Esophagus muscularis mucosa (tissue), 4 donors: ENCODE results near the gene AHRR.

Source experiments
- EP300 ChIP-seq: sonication (generic); formaldehyde crosslinking; IDR thresholded peaks from one replicate; pipeline ENCODE4 v1.6.1; 2017; ENCODE audit warnings: antibody characterized with exemption
- POLR2AphosphoS5 ChIP-seq, 2 donors: sonication (generic); formaldehyde crosslinking; IDR thresholded peaks; one replicate each; pipeline ENCODE4 v1.6.1; 2017; ENCODE audit warnings: antibody characterized with exemption in 2 of 2
- TF ChIP-seq, protein P1 (sequence below), 3 experiments: fragments of 200-600 bp in 2 of 3; fragments of 450-650 bp in 1 of 3; sonication (generic) in 2 of 3; IDR thresholded peaks; one replicate each; pipeline ENCODE4 v1.5.1; 2017 to 2019; ENCODE audit warnings: antibody characterized with exemption in 3 of 3, mild to moderate bottlenecking in 2 of 3, moderate library complexity in 1 of 3

DNA sequence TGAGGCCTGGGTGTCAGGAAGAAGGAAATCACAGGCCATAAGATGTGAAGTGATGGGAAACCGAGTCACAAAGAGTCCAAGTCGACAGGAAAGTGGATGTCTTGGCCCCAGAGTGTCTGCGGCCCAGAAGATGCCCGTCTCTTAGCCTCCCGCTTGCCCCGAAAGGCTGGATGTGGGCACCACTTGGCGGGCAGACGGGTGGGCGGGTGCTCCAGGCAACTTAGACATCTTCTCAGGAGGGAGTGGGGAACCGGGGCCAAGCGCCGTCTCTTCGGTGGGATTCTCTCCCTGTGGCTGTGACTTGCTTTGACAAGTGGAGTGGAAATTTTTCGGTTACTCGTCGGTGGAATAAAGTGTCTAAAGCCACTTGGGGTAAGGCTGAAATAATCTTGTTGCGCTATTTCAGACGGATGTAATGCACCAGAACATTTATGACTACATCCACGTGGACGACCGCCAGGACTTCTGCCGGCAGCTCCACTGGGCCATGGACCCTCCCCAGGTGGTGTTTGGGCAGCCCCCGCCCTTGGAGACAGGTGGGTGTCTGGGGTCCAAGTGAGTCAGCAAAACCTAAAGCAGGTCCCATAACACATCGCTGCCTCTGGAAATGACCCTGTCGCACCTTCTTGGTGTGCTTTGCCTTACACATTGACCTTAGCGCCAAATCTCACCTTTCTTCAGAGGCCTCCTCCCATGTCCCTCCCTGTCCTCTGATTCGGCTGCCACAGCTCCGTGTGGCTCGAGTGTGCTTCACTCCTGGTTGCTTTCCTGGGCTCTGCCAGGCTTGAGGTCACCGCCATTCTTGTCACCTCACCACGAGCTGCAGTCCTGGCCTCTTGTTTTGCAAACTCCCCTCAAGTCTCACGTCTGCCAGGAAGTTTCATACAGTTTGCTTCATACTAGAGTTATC, 101.1 kb downstream of the AHRR start:
- TF ChIP-seq, protein P1, sequence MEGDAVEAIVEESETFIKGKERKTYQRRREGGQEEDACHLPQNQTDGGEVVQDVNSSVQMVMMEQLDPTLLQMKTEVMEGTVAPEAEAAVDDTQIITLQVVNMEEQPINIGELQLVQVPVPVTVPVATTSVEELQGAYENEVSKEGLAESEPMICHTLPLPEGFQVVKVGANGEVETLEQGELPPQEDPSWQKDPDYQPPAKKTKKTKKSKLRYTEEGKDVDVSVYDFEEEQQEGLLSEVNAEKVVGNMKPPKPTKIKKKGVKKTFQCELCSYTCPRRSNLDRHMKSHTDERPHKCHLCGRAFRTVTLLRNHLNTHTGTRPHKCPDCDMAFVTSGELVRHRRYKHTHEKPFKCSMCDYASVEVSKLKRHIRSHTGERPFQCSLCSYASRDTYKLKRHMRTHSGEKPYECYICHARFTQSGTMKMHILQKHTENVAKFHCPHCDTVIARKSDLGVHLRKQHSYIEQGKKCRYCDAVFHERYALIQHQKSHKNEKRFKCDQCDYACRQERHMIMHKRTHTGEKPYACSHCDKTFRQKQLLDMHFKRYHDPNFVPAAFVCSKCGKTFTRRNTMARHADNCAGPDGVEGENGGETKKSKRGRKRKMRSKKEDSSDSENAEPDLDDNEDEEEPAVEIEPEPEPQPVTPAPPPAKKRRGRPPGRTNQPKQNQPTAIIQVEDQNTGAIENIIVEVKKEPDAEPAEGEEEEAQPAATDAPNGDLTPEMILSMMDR (IDR thresholded peaks at IDR 0.05): no peak
- no peak for TF ChIP-seq EP300
- no peak for TF ChIP-seq POLR2AphosphoS5 (IDR thresholded peaks at IDR 0.05)
